Mucosa of rectum (tissue), 2 donors: Measurements from ENCODE around the gene KRT4.

Source experiments
- H3K27ac ChIP-seq, 2 donors: one replicate each; pipeline ENCODE4 v1.7.0; 2013; ENCODE audit warnings: inconsistent platforms in 2 of 2, low read depth in 2 of 2, low read length in 2 of 2
- H3K27me3 ChIP-seq, 2 donors: one replicate each; pipeline ENCODE4 v1.7.0; 2013; ENCODE audit warnings: low read length in 2 of 2; ENCODE audit not compliant: control insufficient read depth in 2 of 2, insufficient read depth in 2 of 2
- H3K36me3 ChIP-seq, 2 donors: one replicate each; pipeline ENCODE4 v1.7.0; 2013; ENCODE audit warnings: low read length in 2 of 2; ENCODE audit not compliant: control insufficient read depth in 2 of 2, insufficient read depth in 2 of 2
- H3K4me1 ChIP-seq, 2 donors: one replicate each; pipeline ENCODE4 v1.7.0; 2013; ENCODE audit warnings: low read length in 2 of 2, mild to moderate bottlenecking in 1 of 2; ENCODE audit not compliant: control insufficient read depth in 2 of 2, insufficient read depth in 2 of 2
- H3K4me3 ChIP-seq, 2 donors: one replicate each; pipeline ENCODE4 v1.7.0; 2013; ENCODE audit warnings: low read length in 2 of 2
- H3K9ac ChIP-seq, 2 donors: one replicate each; pipeline ENCODE4 v1.7.0; 2013; ENCODE audit warnings: low read length in 2 of 2, low read depth in 1 of 2, mild to moderate bottlenecking in 1 of 2
- H3K9me3 ChIP-seq, 2 donors: one replicate each; pipeline ENCODE4 v1.7.0; 2013; ENCODE audit warnings: low read length in 2 of 2; ENCODE audit not compliant: control insufficient read depth in 2 of 2
- donor health status: healthy.
- donor health status: Normal muscosa, but diverticular disease.

The KRT4 gene

GRCh38 chr12:52848661-52849255, 34.8 kb upstream of the KRT4 start, which contains the start of gene KRT78:
Gene KRT78 (minus strand): TSS chr12:52848994. CDS start chr12:52848930, 64 bp downstream.
- Histone ChIP-seq H3K4me3 (no peak within 1 kb of the TSS), H3K4me1 (no peaks in the 10 kb centered on the region), H3K27me3 (peaks cover 0 to 4% of the 10 kb centered on the region in 2 donors), H3K9me3 (no peaks in the 10 kb centered on the region), H3K36me3 (no peaks in the 10 kb centered on the region), H3K9ac (no peak within 1 kb of the TSS), H3K27ac (no peak within 1 kb of the TSS)

- Histone ChIP-seq H3K27ac (no peak overlapping the region), H3K9me3 (no peaks in the 10 kb centered on the region), H3K4me3 (no peak overlapping the region), H3K27me3 (no peaks in the 10 kb centered on the region), H3K36me3 (no peaks in the 10 kb centered on the region), H3K9ac (no peak overlapping the region), H3K4me1 (no peaks in the 10 kb centered on the region)
Observed at GRCh38 chr12:52847335-52848102, 33.6 kb upstream of the KRT4 start.

- no peaks in the 10 kb centered on the region for H3K4me1 ChIP-seq
- H3K36me3 ChIP-seq, result no peaks in the 10 kb centered on the region
- no peak overlapping the region for H3K9ac ChIP-seq
- no peak overlapping the region for H3K27ac ChIP-seq
- no peak overlapping the region for H3K4me3 ChIP-seq
- no peaks in the 10 kb centered on the region for H3K27me3 ChIP-seq
- no peaks in the 10 kb centered on the region for H3K9me3 ChIP-seq
Observed at GRCh38 chr12:52846356-52846970, 32.5 kb upstream of the KRT4 start.

- Histone ChIP-seq H3K4me1 (no peaks in the 10 kb centered on the region), H3K9me3 (no peaks in the 10 kb centered on the region), H3K9ac (no peak overlapping the region), H3K27ac (no peak overlapping the region), H3K4me3 (no peak overlapping the region), H3K36me3 (no peaks in the 10 kb centered on the region), H3K27me3 (no peaks in the 10 kb centered on the region)
Observed at GRCh38 chr12:52845946-52846345, 32.0 kb upstream of the KRT4 start.

- Histone ChIP-seq H3K9ac (no peak overlapping the region), H3K9me3 (no peaks in the 10 kb centered on the region), H3K27ac (no peak overlapping the region), H3K4me3 (no peak overlapping the region), H3K36me3 (no peaks in the 10 kb centered on the region), H3K27me3 (no peaks in the 10 kb centered on the region), H3K4me1 (no peaks in the 10 kb centered on the region)
Observed at GRCh38 chr12:52844386-52844785, 30.5 kb upstream of the KRT4 start.

- H3K9ac ChIP-seq, result no peak overlapping the region
- H3K9me3 ChIP-seq, result no peaks in the 10 kb centered on the region
- H3K4me3 ChIP-seq, result no peak overlapping the region
- no peaks in the 10 kb centered on the region for H3K36me3 ChIP-seq
- H3K27ac ChIP-seq, result no peak overlapping the region
- H3K27me3 ChIP-seq, result no peaks in the 10 kb centered on the region
- no peaks in the 10 kb centered on the region for H3K4me1 ChIP-seq
Observed at GRCh38 chr12:52839436-52840105, 25.7 kb upstream of the KRT4 start.

- Histone ChIP-seq H3K4me1 (no peaks in the 10 kb centered on the region), H3K27ac (no peak overlapping the region), H3K4me3 (no peak overlapping the region), H3K9me3 (no peaks in the 10 kb centered on the region), H3K36me3 (no peaks in the 10 kb centered on the region), H3K27me3 (no peaks in the 10 kb centered on the region), H3K9ac (no peak overlapping the region)
Observed at GRCh38 chr12:52838609-52839435, 24.9 kb upstream of the KRT4 start.

GRCh38 chr12:52837781-52838608, 24.1 kb upstream of the KRT4 start:
- no peaks in the 10 kb centered on the region for H3K4me1 ChIP-seq
- H3K9ac ChIP-seq, result no peak overlapping the region
- no peaks in the 10 kb centered on the region for H3K9me3 ChIP-seq
- no peaks in the 10 kb centered on the region for H3K36me3 ChIP-seq
- no peak overlapping the region for H3K27ac ChIP-seq
- H3K27me3 ChIP-seq, result no peaks in the 10 kb centered on the region
- no peak overlapping the region for H3K4me3 ChIP-seq

GRCh38 chr12:52837413-52837741, 23.5 kb upstream of the KRT4 start:
- H3K4me3 ChIP-seq, result no peak overlapping the region
- H3K36me3 ChIP-seq, result no peaks in the 10 kb centered on the region
- H3K27me3 ChIP-seq, result no peaks in the 10 kb centered on the region
- no peaks in the 10 kb centered on the region for H3K9me3 ChIP-seq
- no peak overlapping the region for H3K27ac ChIP-seq
- no peak overlapping the region for H3K9ac ChIP-seq
- H3K4me1 ChIP-seq, result no peaks in the 10 kb centered on the region
